GM21786 (cell line): Measurements from ENCODE around the gene STXBP4.

ENCODE experiments used
- ATAC-seq: cut with Tn5 transposase; IDR thresholded peaks from one replicate; pipeline ENCODE4 v1.9.1; 2021; ENCODE audit not compliant: unreplicated experiment

Gene STXBP4

GRCh38 chr17:55116440-55116914, 147.9 kb downstream of the STXBP4 start:
- no peak for ATAC-seq

- ATAC-seq, result no peak
Observed at GRCh38 chr17:55117164-55117563, 148.6 kb downstream of the STXBP4 start.

DNA sequence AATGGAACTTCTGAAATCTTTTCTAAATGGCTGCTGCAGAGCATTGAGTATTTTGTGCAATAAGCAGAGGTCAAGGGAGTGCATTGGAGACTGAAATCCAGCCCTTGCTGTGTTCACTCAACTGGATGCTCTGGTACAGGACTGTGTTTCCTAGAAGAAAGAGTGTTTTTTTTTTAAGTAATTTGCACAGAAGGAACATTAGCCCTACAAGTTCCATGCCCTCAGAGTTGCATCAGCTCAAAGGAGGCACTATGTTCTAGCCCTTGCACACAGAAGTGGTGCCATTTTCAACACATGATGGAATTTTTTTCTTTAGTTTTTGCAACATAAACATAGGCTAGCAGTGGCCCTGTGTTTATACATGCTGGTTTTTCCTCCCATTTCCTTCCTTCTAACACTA, 152.1 kb downstream of the STXBP4 start:
- ATAC-seq, result no peak

GRCh38 chr17:55121268-55121667, 152.7 kb downstream of the STXBP4 start:
- no peak for ATAC-seq

DNA sequence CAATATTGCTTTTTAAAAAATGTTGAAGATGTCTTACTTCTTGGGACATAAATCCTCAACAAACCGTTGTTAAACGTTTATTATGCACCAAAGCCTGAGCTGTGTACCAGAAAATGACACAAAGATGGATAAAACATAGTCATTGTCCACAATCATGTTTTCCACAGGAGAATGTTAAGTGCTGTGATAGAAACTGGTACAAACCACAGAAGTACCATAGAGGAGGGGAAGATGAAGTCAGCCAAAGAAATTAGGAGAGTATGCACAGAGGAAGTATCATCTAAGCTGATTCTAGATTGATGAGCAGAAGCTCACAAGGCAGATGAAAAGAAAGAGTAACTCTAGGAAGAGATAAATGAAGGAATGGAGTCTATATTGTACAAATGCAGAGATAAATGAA, 153.5 kb downstream of the STXBP4 start:
- ATAC-seq, result no peak

DNA sequence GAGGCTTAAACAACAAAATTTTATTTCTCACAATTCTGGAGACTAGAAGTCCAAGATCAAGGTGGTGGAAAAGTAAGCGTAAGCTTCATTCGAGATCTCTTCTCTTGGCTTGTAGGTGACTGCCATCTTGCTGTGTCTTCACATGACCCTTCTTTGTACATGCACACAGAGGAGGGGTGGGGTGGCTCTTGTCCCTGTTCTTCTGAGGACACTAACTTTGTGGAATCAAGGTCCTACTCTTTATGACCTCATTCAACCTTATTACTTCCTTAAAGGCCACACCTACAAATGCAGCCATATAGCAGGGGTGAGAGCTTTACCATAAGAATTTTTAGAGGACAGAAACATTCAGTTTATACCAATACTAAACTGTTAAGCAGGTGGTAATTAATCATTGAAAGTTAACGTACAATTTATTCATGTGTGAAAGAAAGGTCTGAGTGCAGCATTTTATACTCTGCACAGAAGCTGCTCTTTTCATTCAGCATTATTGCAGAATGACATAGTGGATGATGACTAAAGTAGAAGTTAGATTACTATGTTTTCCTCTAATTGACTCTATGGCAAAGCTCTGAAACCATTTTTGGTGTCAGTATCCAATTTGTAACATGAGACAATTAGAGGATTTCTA, 156.3 kb downstream of the STXBP4 start:
- ATAC-seq, result no peak

GRCh38 chr17:55133583-55133982, 165.0 kb downstream of the STXBP4 start:
- no peak for ATAC-seq

GRCh38 chr17:55134486-55135157, 166.1 kb downstream of the STXBP4 start:
- no peak for ATAC-seq

GRCh38 chr17:55140809-55141208, 172.2 kb downstream of the STXBP4 start:
- no peak for ATAC-seq

DNA sequence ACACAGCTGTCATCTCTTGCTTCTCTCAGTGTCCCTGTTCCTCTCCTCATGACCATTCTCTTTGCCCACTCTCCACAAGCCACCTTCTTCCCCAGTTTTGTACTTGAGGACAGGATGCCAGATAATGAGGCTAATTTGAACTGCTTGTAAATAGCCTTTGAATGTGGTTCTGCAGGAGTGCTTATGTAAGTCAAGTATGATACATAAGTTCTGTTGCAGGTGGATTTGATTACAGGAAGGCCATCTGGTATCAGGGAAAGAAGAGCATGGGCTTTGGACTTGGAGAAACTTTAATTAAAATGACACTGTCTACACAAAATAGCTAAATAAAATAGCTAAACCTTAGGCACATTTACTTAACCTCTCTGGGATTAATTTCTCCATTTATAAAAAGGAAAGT, 176.0 kb downstream of the STXBP4 start:
- ATAC-seq, result no peak

GRCh38 chr17:55149485-55149884, 180.9 kb downstream of the STXBP4 start:
- ATAC-seq, result no peak

- no peak for ATAC-seq
Observed at GRCh38 chr17:55152236-55152635, 183.7 kb downstream of the STXBP4 start.

DNA sequence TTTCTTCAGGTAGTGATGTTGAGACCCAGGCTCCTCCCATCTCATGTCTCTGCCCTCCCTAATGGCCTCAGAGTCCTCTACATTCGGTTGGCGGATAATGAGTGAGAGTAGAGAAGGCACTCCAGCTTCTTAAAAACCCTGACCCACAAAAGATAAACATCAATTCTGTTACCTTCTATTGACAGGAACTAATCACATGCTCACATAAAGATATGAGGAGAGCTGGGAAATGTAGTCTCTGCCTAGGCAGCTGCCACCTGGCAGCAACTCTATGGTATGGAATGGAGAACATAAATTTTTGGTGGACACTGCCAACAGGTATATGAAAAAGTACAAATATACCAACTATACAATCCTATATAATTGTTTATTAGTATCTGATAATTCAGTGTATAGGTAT, 185.5 kb downstream of the STXBP4 start:
- ATAC-seq, result no peak

GRCh38 chr17:55155856-55156560, 187.4 kb downstream of the STXBP4 start:
- ATAC-seq, result no peak

DNA sequence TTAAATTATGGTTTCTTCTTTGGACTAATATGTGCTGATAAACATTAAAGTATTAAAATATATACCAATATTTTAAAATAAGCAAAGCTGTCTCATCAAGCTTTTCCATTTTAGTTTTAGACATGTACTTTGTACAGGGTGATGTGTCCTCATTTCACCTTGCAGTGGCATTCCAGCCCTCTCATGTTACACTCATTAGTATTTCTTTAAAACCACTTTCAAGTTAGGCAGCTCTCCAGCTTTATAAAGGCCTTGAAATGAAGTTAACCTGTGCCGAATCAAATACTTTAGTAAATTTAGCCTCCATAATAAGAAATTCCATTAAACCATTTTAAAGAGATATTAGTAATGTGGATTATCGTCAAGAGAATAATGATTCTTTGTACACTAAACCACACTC, 188.6 kb downstream of the STXBP4 start:
- ATAC-seq, result no peak

DNA sequence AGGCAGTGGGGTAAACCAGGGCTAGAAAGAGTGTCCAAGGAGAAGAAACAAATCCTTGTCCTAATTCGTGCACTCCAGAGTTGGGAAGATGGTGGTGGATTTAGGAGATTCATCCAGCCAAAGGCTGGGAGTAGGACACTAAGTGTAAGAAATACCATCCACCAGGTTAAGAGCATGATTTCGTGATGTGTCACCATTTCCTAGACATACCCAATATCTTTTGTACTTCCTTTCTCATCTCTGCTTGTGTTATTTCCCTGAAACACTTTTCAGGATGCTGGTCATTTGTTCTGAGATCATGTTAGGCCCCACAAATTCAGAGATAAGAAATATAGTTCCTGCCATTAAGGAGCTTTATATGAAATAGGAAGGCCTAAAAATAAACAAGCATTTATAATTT, 189.9 kb downstream of the STXBP4 start:
- ATAC-seq, result no peak

DNA sequence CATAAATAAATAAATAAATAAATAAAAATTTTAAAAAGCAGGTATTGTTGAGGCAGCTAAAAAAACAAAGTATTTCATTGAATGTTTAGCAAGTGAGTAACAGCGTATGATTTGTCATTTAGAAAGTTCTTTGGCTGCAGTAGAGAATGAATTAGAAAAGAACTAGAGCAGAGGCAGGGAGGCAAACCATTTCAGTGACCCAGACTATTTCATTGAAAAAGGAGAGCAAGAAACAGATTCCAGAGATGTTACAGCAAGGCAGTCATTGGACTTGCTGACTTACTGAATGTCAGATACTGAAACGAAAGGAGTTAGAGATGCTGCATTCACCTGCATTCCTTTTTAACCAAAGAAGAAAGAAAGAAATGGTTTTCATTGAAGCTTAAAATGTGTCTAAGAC, 190.7 kb downstream of the STXBP4 start:
- ATAC-seq, result no peak

DNA sequence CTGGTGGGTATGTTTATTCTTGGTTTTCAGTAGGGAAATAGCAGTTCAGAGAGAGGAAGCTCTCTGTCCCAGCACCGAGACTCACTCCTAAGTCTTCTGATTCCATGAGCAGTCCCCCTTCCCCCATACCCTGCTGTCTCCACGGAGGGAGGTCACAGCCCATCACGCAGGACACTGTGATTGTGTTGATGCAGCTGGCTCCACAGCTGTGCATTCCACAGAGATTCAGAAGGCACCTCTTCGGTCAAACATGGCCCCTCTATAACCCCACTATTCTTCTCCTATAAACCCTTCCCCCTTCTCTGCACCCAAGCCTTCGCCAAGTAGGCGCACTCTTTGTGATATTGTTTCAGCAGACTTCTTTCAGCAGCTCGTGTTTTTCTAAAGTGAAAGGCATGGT, 191.9 kb downstream of the STXBP4 start:
- ATAC-seq, result no peak

DNA sequence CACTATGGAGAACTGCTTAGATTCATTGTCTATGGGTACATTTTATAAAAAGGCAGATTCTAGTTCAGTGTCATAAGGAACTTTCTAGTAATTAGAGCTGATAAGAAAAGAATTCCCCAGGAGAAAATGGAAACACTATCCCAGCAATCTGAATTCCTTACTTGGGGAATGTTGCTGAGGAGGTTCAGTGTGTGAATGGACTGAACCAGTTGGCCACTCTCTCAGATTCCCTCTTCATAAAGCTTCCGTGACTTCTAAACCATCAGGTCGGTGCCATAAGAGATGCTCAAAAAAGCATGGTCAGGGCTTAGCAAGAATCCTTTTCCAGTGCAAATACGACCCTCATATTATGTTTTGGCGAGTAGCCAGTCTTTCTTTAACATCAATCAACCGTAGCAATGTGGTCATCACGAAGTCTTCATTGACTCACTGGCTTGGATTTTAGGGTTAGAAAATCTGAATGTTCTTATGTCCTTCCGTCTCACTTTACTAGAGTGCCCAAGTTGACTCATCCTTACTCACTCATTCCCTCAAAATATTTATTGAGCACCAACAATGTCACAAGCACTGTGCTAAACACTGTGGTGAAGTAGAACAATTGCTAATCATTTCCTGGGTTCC, 193.5 kb downstream of the STXBP4 start:
- ATAC-seq, result no peak

DNA sequence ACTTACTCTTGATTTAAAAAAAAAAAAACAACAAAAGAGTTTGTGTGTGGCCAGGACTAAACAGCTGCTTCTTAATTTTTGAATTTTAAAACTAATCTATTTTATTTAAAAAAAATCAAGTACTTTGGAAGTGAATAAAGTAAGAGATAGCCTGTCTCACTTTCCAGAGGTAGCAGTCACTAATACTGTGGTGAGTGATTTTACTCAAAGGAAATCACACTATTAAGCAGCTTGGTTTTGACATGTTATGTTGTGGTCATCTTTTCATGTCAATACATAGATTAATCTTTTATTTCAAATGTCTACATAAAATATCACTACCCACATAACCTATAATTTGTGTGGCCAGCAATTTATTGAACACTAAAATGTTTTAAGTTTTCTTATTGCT, 194.0 kb downstream of the STXBP4 start:
- ATAC-seq, result no peak

- no peak for ATAC-seq
Observed at GRCh38 chr17:55163408-55163807, 194.8 kb downstream of the STXBP4 start.

DNA sequence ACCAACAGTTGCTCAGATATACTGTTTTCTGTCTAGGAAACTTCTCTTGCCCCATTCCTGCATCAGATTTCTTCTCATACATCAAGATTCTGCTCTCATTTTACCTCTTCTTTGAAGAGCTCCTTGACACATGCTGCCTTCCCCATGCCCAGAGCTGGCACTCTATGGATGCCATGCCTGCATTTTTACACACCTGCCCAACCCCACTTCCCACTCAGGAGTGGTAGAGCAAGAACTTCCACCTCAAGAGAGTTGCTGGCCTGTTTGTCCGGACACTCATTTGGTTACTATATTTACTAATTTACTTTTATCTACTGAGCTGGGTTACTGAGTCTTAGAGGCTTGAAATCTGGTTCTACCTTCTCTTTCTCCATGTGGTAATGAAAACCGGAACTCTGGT, 197.9 kb downstream of the STXBP4 start:
- no peak for ATAC-seq
